ENCODE measurements around the gene WSCD1.

DNA sequence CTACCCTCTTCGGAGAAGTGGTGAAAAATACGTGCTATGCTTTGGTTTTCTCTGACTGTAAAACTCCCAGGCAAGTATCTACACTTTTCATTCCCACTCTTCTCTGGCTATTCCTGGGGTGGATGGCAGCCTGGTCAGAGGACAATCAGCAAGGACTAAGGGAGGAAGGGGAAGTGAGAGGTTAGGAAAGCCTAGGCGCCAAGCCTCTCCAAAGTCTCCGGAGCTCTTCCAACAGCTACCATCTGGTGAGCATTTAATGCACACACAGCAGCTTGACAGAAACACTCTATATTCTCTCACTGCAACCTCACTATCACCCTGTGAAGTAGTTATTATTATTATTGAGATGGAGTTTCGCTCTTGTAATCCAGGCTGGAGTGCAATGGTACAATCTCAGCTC is 65.1 kb downstream of the WSCD1 start:
- TF ChIP-seq, protein P1, sequence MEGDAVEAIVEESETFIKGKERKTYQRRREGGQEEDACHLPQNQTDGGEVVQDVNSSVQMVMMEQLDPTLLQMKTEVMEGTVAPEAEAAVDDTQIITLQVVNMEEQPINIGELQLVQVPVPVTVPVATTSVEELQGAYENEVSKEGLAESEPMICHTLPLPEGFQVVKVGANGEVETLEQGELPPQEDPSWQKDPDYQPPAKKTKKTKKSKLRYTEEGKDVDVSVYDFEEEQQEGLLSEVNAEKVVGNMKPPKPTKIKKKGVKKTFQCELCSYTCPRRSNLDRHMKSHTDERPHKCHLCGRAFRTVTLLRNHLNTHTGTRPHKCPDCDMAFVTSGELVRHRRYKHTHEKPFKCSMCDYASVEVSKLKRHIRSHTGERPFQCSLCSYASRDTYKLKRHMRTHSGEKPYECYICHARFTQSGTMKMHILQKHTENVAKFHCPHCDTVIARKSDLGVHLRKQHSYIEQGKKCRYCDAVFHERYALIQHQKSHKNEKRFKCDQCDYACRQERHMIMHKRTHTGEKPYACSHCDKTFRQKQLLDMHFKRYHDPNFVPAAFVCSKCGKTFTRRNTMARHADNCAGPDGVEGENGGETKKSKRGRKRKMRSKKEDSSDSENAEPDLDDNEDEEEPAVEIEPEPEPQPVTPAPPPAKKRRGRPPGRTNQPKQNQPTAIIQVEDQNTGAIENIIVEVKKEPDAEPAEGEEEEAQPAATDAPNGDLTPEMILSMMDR (IDR thresholded peaks at IDR 0.05; ENCODE audit: low read length), result no peak
- TF ChIP-seq EZH2 (IDR thresholded peaks at IDR 0.05; ENCODE audit: borderline replicate concordance, low read length), result no peak

Measured in OCI-LY1 (cell line).